Measurements from ENCODE around the gene GOLGA2.

GRCh38 chr9:128294142-128294541 lies 18.3 kb upstream of the GOLGA2 start:
- TF ChIP-seq CTCF (conservative IDR thresholded peaks at IDR 0.05 in 1 of 2, IDR thresholded peaks at IDR 0.05 in 1 of 2; ENCODE audit: low read depth in 1 of 2, low read length in 2 of 2) (no peak), EZH2 (IDR thresholded peaks at IDR 0.05; ENCODE audit: low read length, missing control alignments) (no peak)

All from fibroblast of lung (primary cell).